Measurements from ENCODE around the gene SDC1.

Gene SDC1

GRCh38 chr2:20169796-20170703, 54.9 kb downstream of the SDC1 start:
- no peak for DNase-seq

- DNase-seq = no peak
These were observed 55.9 kb downstream of the SDC1 start for GRCh38 chr2:20168727-20169696.

GRCh38 chr2:20168048-20168726, 56.7 kb downstream of the SDC1 start:
- DNase-seq = no peak

GRCh38 chr2:20167356-20167755, 57.6 kb downstream of the SDC1 start:
- DNase-seq = no peak

- no peak for DNase-seq
These were observed 59.0 kb downstream of the SDC1 start for GRCh38 chr2:20165677-20166509.

- DNase-seq = no peak
These were observed 60.0 kb downstream of the SDC1 start for GRCh38 chr2:20164734-20165478.

GRCh38 chr2:20164061-20164733, 60.7 kb downstream of the SDC1 start:
- no peak for DNase-seq

GRCh38 chr2:20159411-20160070, 65.4 kb downstream of the SDC1 start:
- DNase-seq = no peak

- DNase-seq = no peak
These were observed 67.6 kb downstream of the SDC1 start for GRCh38 chr2:20157193-20157891.

- no peak for DNase-seq
These were observed 68.1 kb downstream of the SDC1 start for GRCh38 chr2:20156836-20157192.

GRCh38 chr2:20156076-20156759, 68.7 kb downstream of the SDC1 start:
- no peak for DNase-seq

GRCh38 chr2:20153131-20153851, 71.6 kb downstream of the SDC1 start:
- no peak for DNase-seq

GRCh38 chr2:20150806-20151571, 73.9 kb downstream of the SDC1 start:
- no peak for DNase-seq
